NCI-H510A (cell line): ENCODE results near the gene SLMAP.
A peak's percentile ranks its signal among the peaks of the same experiment; 100 is the strongest.

ENCODE experiments used
- DNase-seq: peaks from one replicate; lab custom pipeline; 2025; lab: John Stamatoyannopoulos, UW

SLMAP gene

GRCh38 chr3:57755741-57756527, at the start of gene SLMAP:
SLMAP (plus strand) TSS chr3:57756309; CDS start chr3:57757652, 1,343 bp downstream.
- peak; percentile 89 for DNase-seq

GRCh38 chr3:57706462-57706861, 49.6 kb upstream of the SLMAP start:
- no peak for DNase-seq

- DNase-seq, result no peak
These were observed 47.1 kb upstream of the SLMAP start for GRCh38 chr3:57709031-57709430.

- no peak for DNase-seq
These were observed 46.5 kb upstream of the SLMAP start for GRCh38 chr3:57709559-57709958.

DNA sequence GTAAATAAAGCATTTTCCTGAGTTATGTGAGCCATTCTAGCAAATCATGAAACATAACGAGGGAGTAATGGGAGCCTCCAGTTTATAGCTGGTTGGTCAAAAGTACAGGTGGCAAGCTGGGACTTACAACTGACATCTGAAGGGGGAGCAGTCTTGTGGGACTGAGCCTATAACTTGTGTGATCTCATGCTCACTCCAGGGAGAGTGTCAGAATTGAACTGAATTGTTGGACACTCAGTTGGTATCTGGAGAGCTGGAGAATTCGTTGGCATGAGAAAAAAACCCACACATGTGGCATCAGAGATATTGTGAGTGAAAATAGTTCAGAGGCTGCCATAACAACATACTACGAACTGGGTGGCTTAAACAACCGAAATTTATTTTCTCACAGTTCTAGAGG, 40.4 kb upstream of the SLMAP start:
- DNase-seq, result no peak

- DNase-seq, result no peak
These were observed 38.8 kb upstream of the SLMAP start for GRCh38 chr3:57717205-57717868.

DNA sequence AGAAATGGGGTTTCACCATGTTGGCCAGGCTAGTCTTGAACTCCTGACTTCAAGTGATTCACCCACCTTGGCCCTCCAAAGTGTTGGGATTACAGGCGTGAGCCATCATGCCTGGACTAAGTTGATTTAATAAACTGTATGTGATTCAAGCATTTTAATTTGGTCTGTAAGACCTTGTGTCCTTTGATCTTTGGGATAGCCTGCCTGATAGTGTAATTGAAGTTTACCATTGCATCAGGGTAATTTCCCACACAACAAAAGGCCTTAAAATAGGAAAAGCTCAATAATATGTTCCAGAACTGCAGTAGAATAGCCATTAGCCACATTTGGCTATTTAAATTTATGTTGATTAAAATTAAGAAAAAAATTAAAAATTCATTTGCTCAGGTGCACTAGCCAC, 38.0 kb upstream of the SLMAP start:
- no peak for DNase-seq

GRCh38 chr3:57726397-57726796, 29.7 kb upstream of the SLMAP start:
- no peak for DNase-seq

DNA sequence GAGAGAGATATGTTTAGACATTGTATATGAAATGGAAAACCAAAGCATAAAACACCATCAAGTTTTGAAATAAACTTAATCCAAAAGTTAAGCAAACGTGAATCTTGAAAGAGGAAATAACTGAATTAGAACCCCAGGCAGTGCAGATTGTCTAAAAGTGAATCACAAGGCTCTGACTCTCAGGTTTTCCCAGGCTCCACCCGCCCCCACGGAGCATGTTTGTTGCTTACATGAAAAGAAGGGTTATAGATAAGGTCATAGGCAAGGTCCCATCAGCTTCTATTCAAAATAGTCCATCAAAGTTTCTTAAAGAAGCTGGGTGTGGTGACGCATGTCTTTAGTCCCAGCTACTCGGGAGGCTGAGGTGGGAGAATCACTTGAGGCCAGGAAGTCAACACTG, 29.0 kb upstream of the SLMAP start:
- DNase-seq, result no peak

- no peak for DNase-seq
These were observed 26.6 kb upstream of the SLMAP start for GRCh38 chr3:57729334-57730045.

- DNase-seq, result no peak
These were observed 25.4 kb upstream of the SLMAP start for GRCh38 chr3:57730682-57731081.

DNA sequence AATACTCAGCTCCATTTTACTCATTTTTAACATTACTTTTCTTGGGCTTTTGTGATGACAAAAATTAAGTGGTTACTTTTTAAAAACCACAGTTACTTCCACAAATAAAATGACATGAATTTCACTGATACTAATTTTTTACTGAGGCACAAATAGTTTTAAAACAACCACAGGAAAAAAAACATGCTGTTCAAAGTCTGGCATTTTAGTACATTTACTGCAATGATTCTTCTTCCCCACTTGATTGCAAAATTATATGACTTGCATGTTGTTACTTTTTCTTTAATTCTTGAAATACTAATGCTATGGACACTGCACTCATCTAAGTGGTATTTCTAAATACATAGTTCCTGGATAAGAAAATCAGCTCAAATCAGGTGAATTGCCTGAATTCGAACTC, 24.8 kb upstream of the SLMAP start:
- DNase-seq, result no peak

DNA sequence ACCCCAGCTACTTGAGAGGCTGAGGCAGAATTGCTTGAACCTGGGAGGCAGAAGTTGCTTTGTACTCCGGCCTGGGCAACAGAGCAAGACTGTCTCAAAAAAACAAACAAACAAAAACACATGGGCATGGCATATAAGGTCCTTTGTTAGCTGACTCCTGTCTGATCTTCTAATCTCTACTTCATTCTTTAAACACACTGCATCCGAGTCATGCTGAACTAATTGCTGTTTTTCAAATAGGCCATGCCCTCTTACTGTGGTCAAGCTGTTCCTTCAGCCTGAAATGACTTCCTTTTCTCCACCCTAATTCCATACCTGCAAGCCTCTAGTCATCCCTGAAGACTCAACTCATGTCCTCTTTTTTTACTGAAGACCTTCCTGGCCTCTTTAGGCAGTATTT, 22.3 kb upstream of the SLMAP start:
- no peak for DNase-seq

- no peak for DNase-seq
These were observed 20.7 kb upstream of the SLMAP start for GRCh38 chr3:57735405-57735804.

DNA sequence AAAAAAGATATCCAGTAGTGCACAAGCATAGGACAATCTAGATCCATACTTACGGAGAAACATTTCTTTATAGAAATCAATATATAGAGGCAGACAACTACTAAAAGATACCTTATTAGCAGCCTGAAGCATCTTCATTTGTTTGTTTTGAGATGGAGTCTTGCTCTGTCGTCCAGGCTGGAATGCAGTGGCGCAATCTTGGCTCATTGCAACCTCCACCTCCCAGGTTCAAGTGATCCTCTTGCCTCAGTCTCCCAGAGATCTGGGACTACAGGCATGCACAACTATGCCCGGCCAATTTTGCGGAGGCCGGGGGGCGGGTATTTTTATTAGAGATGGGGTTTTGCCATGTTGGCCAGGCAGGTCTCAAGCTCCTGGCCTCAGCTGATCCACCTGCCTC, 18.3 kb upstream of the SLMAP start:
- no peak for DNase-seq

GRCh38 chr3:57738391-57738790, 17.7 kb upstream of the SLMAP start:
- DNase-seq, result no peak

DNA sequence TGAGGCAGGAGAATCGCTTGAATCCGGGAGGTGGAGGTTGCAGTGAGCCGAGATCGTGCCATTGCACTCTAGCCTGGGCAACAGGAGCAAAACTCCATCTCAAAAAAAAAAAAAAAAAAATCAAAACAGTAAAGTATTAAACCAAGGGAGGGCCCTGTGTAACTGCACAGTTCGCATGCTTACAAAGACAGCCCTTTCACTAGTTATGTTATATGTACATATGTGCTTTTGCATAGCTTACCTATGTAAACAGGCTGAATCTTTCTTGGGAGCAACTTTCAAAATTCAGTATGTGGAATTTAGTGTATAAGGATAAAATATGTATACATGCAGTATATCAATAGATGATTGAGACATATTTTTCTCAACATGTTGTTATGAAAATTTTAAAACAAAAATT, 16.1 kb upstream of the SLMAP start:
- no peak for DNase-seq

DNA sequence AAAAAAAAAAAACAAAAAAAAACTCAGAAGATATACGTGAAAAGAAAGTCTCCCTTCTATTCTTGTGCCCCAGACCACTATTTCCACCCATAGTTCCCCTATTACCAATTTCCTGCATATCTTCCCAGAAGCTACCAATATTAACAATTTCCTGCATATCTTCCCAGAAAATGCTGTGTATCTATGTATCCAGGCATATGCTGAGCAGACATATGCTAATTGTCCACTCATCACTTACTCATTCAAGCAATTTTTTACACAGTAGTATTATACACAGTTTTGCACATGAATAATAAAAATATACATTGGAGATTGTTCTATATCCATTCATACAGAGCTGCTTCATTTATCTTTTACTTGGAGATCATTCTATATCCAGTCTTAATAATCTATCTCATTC, 12.6 kb upstream of the SLMAP start:
- no peak for DNase-seq

DNA sequence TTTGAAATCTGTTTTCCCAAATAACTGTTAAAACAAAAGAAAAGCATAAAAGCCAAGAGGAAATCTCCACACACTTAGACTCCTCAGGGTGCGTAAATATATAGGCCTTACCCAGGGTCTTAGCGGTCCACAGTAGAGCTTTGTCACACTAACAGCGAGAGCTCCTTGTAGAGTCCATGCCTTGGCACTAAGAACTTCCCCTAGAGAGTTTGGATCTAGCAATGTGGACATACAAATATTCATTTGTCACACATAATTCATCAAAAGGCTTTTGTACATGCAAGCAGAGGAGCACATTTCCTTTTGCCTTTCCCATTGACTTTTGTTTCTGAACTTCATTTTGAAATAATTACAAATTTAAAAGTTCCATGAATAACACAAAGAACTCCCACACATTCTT, 11.0 kb upstream of the SLMAP start:
- no peak for DNase-seq

GRCh38 chr3:57746156-57747010, 9.7 kb upstream of the SLMAP start:
- DNase-seq, result no peak

DNA sequence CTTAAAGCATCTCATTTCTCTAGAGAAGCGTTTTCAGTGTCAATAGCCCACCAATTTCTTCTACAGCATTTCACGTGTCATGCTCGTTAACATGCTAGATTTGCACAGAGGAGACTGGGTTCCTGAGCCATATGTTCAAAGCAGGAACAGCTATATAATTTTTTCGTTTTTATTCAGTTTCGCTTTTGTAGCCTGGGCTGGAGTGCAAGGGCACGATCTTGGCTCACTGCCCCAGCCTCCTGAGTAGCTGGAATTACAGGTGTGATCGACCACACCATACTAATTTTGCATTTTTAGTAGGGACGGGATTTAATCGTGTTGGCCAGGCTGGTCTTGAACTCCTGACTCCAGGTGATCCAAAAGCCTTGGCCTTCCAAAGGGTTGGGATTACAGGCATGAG, 6.6 kb upstream of the SLMAP start:
- DNase-seq, result no peak

DNA sequence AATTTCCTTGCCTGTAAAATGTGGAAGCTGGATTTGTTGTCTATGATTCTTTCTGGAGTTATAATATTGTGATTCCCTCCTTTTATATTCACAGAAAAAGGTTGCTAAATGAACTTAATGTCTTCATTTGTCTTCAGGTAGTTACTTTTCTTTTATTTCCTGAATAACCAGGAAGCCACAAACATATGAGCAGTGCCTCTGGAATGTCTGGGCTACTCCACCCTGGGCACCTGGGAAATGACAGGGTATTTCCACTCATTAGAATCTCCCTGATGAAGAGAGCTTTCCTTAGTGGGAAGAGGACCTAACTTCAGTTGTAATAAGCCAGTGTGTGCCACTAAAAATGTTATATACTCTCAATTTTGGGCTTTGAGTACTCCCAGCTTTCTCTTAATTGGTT, 3.8 kb upstream of the SLMAP start:
- DNase-seq, result no peak
